Esophagus muscularis mucosa (tissue), 4 donors: ENCODE measurements around the gene MCTP2. TPM values are rescaled to one million over a fixed set of nuclear protein-coding genes. Genes with fewer than 3 reads are reported as not detected.

Source experiments
- DNase-seq: peaks from one replicate; pipeline ENCODE4 v3.0.0-alpha.2; 2017; ENCODE audit errors: extremely low spot score
- H3K27ac ChIP-seq, 4 donors: fragments of 200-600 bp; sonication (generic); replicated peaks in 1 of 4; 1 replicate in 3 of 4; 2 replicates in 1 of 4; pipeline ENCODE4 v1.5.1; 2016 to 2019; ENCODE audit warnings: mild to moderate bottlenecking in 1 of 4
- H3K27me3 ChIP-seq, 4 donors: fragments of 200-600 bp; sonication (generic); one replicate each; pipeline versions ENCODE4 v1.5.1 to v1.6.0; 2016 to 2019
- H3K36me3 ChIP-seq, 4 donors: fragments of 200-600 bp; sonication (generic); one replicate each; pipeline ENCODE4 v1.5.1; 2016 to 2019
- H3K4me1 ChIP-seq, 4 donors: fragments of 200-600 bp; sonication (generic); one replicate each; pipeline ENCODE4 v1.5.1; 2016 to 2019
- H3K4me3 ChIP-seq, 4 donors: fragments of 200-600 bp; sonication (generic); 1 replicate in 2 of 4; 2 replicates in 2 of 4; pipeline ENCODE4 v1.5.1; 2016 to 2019; ENCODE audit warnings: mild to moderate bottlenecking in 4 of 4, moderate library complexity in 1 of 4
- H3K9me3 ChIP-seq, 4 donors: fragments of 200-600 bp; sonication (generic); 1 replicate in 3 of 4; 2 replicates in 1 of 4; pipeline ENCODE4 v1.5.1; 2016 to 2019
- CTCF ChIP-seq, 3 experiments: fragments of 200-600 bp in 2 of 3; fragments of 450-650 bp in 1 of 3; sonication (generic) in 2 of 3; IDR thresholded peaks; one replicate each; pipeline ENCODE4 v1.5.1; 2017 to 2019; ENCODE audit warnings: antibody characterized with exemption in 3 of 3, mild to moderate bottlenecking in 2 of 3, moderate library complexity in 1 of 3
- EP300 ChIP-seq: sonication (generic); formaldehyde crosslinking; IDR thresholded peaks from one replicate; pipeline ENCODE4 v1.6.1; 2017; ENCODE audit warnings: antibody characterized with exemption
- POLR2A ChIP-seq: fragments of 450-650 bp; IDR thresholded peaks from one replicate; pipeline ENCODE4 v1.6.1; 2017; ENCODE audit warnings: antibody characterized with exemption, moderate library complexity, mild to moderate bottlenecking, low read depth
- POLR2AphosphoS5 ChIP-seq, 2 donors: sonication (generic); formaldehyde crosslinking; IDR thresholded peaks; one replicate each; pipeline ENCODE4 v1.6.1; 2017; ENCODE audit warnings: antibody characterized with exemption in 2 of 2
- WGBS: methylation state at CpG from one replicate; pipeline ENCODE4 v1.1.5; 2018; 5-methylcytosine and 5-hydroxymethylcytosine counted together
- intact Hi-C: fragments of 100-400 bp; cut with DNase I; formaldehyde crosslinking; loops from one replicate; pipeline ENCODE4 v1.15.1; 2023
- total RNA-seq, 4 donors: library from RNA; depleted of rRNA; stranded (reverse); fragments of >200 nt; gene quantifications; one replicate each; pipeline versions ENCODE4 v1.1.0 to v1.2.1, GENCODE V29; 2016

The MCTP2 gene
- total RNA-seq, 4 donors from 2014 or later, result 2.4 to 14.6 (median 4.4) TPM

- H3K36me3 ChIP-seq, result no peaks in the 10 kb centered on the region
- no peak overlapping the region for H3K27ac ChIP-seq
- no peaks in the 10 kb centered on the region for H3K27me3 ChIP-seq
- intact Hi-C loops, result no loop called here
- DNase-seq, result no peak
- no peaks in the 10 kb centered on the region for H3K9me3 ChIP-seq
- no peak overlapping the region for H3K4me3 ChIP-seq
- TF ChIP-seq CTCF (IDR thresholded peaks at IDR 0.05) (no peak), POLR2AphosphoS5 (IDR thresholded peaks at IDR 0.05) (no peak), EP300 (no peak), POLR2A (no peak)
- no peaks in the 10 kb centered on the region for H3K4me1 ChIP-seq
- WGBS, result 85% methylated on average over 3 of the region's 3 CpGs
Measured at GRCh38 chr15:94383041-94383440, 151.7 kb downstream of the MCTP2 start.

GRCh38 chr15:94383706-94384105, 152.3 kb downstream of the MCTP2 start:
- intact Hi-C loops, result no loop called here

GRCh38 chr15:94385441-94385840, 154.1 kb downstream of the MCTP2 start:
- intact Hi-C loops, result no loop called here
- WGBS, result 78% methylated on average over 4 of the region's 4 CpGs
- no peak for DNase-seq
- no peak overlapping the region for H3K27ac ChIP-seq
- H3K27me3 ChIP-seq, result peaks cover 0 to 3% (median 0%) of the 10 kb centered on the region in 4 donors
- H3K9me3 ChIP-seq, result no peaks in the 10 kb centered on the region
- H3K36me3 ChIP-seq, result no peaks in the 10 kb centered on the region
- TF ChIP-seq POLR2AphosphoS5 (IDR thresholded peaks at IDR 0.05), result no peak
- TF ChIP-seq POLR2A, result no peak
- TF ChIP-seq CTCF (IDR thresholded peaks at IDR 0.05), result no peak
- TF ChIP-seq EP300, result no peak
- no peak overlapping the region for H3K4me3 ChIP-seq
- H3K4me1 ChIP-seq, result no peaks in the 10 kb centered on the region

More at GRCh38 chr15:94383706-94384105, 152.3 kb downstream of the MCTP2 start:
- H3K9me3 ChIP-seq, result no peaks in the 10 kb centered on the region
- H3K4me3 ChIP-seq, result no peak overlapping the region
- WGBS, result 97% methylated on average over 9 of the region's 9 CpGs
- no peaks in the 10 kb centered on the region for H3K27me3 ChIP-seq
- DNase-seq, result no peak
- H3K4me1 ChIP-seq, result no peaks in the 10 kb centered on the region
- no peak overlapping the region for H3K27ac ChIP-seq
- no peaks in the 10 kb centered on the region for H3K36me3 ChIP-seq
- TF ChIP-seq POLR2A (no peak), CTCF (IDR thresholded peaks at IDR 0.05) (no peak), POLR2AphosphoS5 (IDR thresholded peaks at IDR 0.05) (no peak), EP300 (no peak)

- Histone ChIP-seq H3K4me3 (no peak overlapping the region), H3K27ac (no peak overlapping the region), H3K36me3 (no peaks in the 10 kb centered on the region), H3K4me1 (no peaks in the 10 kb centered on the region), H3K9me3 (no peaks in the 10 kb centered on the region), H3K27me3 (peaks cover 0 to 3% (median 0%) of the 10 kb centered on the region in 4 donors)
- DNase-seq, result no peak
- intact Hi-C loops, result no loop called here
- no peak for TF ChIP-seq POLR2A
- no peak for TF ChIP-seq EP300
- no peak for TF ChIP-seq POLR2AphosphoS5 (IDR thresholded peaks at IDR 0.05)
- TF ChIP-seq CTCF (IDR thresholded peaks at IDR 0.05), result no peak
- 95% methylated on average over 7 of the region's 7 CpGs for WGBS
Measured at GRCh38 chr15:94386351-94386750, 155.0 kb downstream of the MCTP2 start.

GRCh38 chr15:94387442-94387841, 156.1 kb downstream of the MCTP2 start:
- intact Hi-C loops, result no loop called here
- H3K4me3 ChIP-seq, result no peak overlapping the region
- DNase-seq, result no peak
- H3K4me1 ChIP-seq, result no peaks in the 10 kb centered on the region
- WGBS, result 80% methylated on average over 2 of the region's 2 CpGs
- no peaks in the 10 kb centered on the region for H3K36me3 ChIP-seq
- no peaks in the 10 kb centered on the region for H3K9me3 ChIP-seq
- peaks cover 0 to 3% (median 0%) of the 10 kb centered on the region in 4 donors for H3K27me3 ChIP-seq
- no peak overlapping the region for H3K27ac ChIP-seq
- no peak for TF ChIP-seq EP300
- no peak for TF ChIP-seq POLR2AphosphoS5 (IDR thresholded peaks at IDR 0.05)
- TF ChIP-seq CTCF (IDR thresholded peaks at IDR 0.05), result no peak
- no peak for TF ChIP-seq POLR2A
